NCI-H2107 treated with DMSO at 0.1 percent for 48 hours (cell line): ENCODE measurements around the gene ARFGAP1.
A peak's percentile ranks its signal among the peaks of the same experiment; 100 is the strongest.

Source experiments
- DNase-seq: peaks from one replicate; lab custom pipeline; 2025; ENCODE audit not compliant: unreplicated experiment; lab: John Stamatoyannopoulos, UW

Gene ARFGAP1

DNA sequence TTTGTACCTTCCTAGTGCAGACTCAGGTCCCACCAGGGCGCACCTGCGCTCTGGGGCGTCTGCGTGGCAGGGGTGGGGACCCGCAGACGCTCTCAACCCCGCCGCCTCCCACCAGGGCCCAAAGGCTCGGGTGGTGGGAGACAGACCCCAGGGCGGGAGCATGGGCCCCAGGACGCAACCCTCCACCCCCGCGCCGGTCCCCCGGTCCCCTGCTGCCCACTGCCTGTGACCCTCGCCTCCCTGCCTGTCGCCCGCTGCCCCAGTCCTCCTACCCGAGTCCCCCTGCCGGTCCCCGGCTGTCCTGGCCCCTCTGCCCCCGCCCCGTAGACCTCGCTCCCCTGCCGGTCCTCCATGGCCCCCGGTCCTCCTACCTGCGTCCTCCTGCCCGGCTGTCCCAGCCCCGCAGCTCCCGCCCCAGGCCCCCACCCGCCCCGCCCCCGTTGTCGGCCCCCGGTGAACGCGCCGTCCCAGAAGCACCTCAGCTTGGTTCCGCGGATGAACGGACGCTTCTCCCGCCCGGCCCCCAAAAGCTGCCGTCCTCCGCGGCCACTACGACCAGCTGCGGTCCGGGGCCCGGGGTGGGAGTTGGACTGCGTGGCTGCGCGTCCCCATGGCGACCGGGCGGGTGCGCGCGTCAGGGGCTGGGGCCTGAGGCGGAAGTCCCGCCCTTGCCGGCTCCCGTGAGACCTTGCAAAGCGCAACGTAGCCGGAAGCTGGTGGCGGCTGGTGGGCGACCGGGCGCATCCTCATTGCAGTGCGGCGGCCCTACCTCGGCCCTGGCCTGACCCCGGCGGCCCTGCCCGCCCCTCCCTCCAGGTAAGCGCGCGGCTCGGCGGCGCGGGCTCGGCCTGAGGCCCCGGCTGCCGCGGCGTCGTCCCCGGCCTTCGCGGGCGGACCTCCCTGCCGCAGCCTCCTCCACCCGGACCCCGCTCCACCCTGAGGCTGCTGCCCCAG, at the start of gene ARFGAP1:
Gene ARFGAP1 (plus strand): TSS at position 709 of the 954 bp plus-strand sequence. CDS start 2,768 bp downstream, outside the sequence.
- DNase-seq: peak; percentile 33

- no peak for DNase-seq
Measured at GRCh38 chr20:63223121-63223825, 49.3 kb upstream of the ARFGAP1 start.

DNA sequence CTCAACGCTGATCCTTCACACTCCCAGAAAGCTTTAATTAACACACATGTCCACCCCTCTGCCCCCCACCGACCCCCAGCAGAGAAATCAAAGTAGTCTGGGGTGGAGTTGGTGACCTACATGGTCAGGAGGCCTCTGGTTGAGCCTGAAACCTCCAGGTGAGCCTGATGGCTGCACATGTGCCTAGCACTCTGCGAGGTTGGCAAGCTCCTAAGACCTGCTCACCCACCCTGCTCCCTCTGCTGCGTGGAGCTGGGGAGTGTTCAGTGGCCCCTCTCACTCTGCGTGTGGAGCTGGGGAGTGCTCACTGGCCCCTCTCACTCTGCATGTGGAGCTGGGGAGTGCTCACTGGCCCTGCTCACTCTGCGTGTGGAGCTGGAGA, 48.8 kb upstream of the ARFGAP1 start:
- DNase-seq: no peak

- no peak for DNase-seq
Measured at GRCh38 chr20:63224412-63225081, 48.1 kb upstream of the ARFGAP1 start.

- DNase-seq: peak; percentile 54
Measured at GRCh38 chr20:63225082-63225454, 47.5 kb upstream of the ARFGAP1 start.

DNA sequence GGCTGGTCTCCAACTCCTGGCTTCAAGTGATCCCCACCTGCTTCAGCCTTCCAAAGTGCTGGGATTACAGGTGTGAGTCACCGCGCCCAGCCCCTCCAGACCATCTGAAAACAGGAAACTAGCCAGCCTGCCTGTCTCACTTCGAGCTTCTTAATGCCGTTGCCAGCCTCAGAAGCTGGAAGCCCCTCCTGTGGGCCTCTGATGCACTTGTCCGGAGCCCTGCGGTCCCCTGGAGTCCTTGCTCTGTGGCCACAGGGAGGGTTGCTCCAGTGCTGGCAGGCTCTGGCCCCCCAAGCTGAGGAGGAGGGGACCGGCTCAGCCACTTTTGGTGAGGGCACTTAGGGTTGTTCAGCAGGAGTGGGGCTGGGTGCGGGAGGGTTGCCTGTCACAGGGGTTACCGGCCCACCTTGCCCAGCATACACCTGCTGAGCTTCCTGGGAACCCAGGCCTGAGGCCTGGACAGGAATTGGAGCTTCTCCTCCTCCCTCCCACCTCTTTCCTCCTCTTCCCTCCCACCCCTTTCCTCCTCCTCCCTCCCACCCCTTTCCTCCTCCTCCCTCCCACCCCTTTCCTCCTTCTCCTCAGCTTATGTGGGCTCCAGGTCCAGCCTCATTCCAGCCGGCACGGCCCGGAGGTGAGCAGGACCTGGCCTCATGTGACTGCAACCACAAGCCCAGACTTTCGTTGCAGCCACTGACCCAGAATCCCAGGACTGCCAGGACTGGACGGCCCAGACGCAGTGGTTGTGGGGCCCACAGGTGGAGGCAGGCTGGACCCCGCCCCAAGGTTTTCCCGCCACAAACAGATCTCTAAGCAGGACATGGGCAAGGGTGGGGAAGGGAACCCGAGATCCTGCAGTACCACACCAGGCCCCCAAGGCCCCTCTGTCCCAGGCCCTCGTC, 46.3 kb upstream of the ARFGAP1 start:
- no peak for DNase-seq

GRCh38 chr20:63227260-63227659, 45.4 kb upstream of the ARFGAP1 start:
- DNase-seq: no peak

- DNase-seq: no peak
Measured at GRCh38 chr20:63228806-63229205, 43.8 kb upstream of the ARFGAP1 start.

- DNase-seq: no peak
Measured at GRCh38 chr20:63230800-63231268, 41.8 kb upstream of the ARFGAP1 start.

- no peak for DNase-seq
Measured at GRCh38 chr20:63232235-63233060, 40.2 kb upstream of the ARFGAP1 start.

DNA sequence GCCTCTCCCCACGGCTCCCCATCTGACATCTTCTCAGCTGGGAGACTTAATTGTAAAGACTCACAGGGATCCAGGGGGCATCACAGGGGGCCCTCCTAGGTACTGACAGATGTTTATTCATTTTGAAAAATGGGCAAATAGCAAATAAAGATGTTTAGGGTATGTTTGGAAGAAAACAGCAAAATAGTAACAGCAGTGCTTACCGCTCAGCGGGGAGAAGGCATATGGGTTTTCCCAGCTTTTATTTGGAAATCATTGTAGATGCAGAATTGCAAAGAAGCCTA, 39.6 kb upstream of the ARFGAP1 start:
- no peak for DNase-seq

DNA sequence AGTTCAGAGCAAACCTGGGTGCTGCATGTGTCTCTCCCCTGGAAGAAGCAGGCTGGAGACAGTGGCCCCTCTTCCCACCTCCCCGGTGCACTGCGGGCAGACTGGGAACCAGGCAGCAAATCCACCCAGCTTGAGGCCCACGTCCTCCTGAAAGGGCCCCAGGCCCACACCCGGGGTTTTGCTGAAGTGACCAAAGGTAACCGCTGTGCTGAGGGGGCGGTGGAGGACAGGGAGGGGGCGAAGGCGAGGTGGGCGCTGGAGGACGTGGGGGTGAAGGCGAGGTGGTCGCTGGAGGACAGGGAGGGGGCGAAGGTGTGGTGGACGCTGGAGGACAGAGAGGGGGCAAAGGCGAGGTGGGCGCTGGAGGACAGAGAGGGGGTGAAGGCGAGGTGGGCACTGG, 38.7 kb upstream of the ARFGAP1 start:
- DNase-seq: no peak

DNA sequence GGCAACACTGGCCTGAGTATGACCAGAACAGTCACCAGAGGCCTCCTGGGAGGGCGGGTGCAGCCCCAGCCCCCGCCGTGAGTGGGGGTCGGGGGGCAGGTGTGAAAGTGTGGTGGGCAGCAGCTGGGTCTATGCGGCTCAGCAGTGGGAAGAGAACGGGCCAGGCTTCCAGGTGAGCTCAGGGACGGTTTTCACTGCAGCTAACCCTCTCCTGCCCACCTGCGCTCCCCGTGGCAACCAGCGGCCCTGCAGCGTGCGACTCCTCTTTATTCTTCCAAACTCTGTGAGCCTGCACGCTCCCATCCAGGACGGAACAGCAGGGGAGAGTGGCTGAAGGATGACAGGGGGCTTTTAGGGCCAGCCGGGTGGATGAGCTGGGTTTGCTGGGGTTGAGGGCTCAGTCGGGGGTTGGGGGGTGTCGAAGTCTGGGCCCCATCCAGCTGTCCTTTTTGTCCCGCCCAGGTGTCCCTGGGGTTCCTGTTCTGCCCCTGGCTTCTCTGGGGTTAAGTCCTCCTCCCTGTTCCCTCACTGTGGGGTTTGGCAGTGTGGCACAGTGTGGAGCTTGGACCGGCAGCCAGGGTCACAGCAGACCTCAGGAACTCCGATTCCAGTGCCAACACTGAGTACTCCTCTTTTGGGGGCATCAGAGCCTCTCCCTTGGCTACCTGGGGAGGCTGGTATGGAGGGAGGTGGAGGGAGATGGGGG, 37.8 kb upstream of the ARFGAP1 start:
- no peak for DNase-seq

DNA sequence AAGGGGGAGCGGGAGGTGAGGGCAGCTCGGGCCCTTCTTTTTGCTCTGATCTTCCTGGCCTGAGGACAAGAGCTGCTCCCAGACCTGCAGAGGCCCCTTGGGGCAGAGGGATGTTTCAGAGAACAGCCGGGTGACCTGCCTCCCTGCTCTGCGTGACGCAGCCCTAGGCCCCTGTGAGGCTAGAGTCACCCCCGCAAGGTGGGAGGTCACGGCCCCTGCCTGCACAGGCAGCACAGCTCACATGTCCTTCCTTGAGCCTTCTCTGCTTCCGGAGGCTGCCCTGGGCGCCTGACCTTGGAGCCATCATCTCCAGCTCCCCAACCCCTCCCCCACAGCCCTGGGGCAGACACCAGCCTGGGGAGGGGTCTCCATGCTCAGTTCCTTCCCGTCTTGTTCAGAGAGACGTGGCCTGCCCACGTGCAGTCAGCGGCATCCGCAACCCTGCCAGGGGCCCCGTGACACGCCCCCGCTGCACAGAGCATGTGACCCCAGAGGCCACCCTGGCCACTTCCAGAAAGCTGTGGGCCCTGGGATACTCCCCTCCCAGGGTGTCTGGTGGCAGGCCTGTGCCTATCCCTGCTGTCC, 37.1 kb upstream of the ARFGAP1 start, which contains the start of gene BIRC7:
Gene BIRC7 (plus strand): TSS at position 507 of the 585 bp plus-strand sequence. CDS start 192 bp downstream, outside the sequence.
- DNase-seq: no peak

DNA sequence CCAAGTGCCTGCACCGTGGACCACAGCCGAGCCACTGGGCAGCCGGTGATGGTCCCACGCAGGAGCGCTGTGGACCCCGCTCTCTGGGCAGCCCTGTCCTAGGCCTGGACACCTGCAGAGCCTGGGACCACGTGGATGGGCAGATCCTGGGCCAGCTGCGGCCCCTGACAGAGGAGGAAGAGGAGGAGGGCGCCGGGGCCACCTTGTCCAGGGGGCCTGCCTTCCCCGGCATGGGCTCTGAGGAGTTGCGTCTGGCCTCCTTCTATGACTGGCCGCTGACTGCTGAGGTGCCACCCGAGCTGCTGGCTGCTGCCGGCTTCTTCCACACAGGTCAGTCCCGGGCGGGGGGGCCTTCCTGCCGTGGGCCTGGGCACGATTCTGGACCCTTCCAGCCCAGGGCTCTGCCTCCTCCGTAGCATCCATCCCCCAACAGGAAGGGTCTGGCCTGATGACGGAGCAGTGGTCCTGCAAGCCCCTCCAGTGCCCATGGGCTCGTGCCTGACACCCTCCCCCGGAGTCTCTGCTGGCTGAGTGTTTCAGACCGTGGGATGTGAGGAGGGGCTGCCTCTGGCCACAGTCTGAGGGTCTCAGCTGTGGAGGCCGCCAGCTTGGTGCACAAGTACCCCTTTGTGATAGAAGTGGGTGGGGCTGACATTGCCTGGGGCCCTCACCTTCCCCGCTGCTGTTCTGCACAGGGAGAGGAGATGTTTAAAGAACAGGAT, 36.3 kb upstream of the ARFGAP1 start:
- DNase-seq: no peak

- no peak for DNase-seq
Measured at GRCh38 chr20:63238031-63238430, 34.6 kb upstream of the ARFGAP1 start.

DNA sequence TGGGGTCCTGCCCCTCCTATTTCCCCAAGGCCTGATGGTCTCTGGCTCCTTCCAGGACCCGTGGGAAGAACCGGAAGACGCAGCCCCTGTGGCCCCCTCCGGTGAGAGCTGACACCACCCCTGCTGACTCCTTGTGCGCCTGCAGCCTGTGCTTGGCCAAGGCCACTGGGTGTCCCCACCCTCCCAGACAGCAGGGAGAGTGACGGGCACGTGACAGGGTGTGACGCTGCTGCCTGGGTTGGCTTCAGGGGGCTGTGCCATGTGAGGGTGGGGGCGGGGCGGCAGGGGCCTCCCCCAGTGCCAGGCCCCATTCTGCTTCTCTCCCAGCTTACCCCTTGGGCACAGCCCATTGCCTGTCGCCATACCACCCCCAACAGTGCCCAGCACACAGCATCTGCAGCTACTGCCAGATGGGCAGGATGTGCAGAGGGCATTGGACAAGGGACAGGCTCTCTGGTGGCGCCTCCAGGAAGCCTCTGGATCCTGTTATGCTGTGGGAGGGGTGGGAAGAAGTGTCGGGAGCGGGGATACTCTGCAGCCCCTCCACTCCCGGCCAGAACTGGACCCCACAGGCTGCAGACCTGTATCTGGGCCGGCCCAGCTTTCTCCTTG, 34.0 kb upstream of the ARFGAP1 start:
- no peak for DNase-seq

DNA sequence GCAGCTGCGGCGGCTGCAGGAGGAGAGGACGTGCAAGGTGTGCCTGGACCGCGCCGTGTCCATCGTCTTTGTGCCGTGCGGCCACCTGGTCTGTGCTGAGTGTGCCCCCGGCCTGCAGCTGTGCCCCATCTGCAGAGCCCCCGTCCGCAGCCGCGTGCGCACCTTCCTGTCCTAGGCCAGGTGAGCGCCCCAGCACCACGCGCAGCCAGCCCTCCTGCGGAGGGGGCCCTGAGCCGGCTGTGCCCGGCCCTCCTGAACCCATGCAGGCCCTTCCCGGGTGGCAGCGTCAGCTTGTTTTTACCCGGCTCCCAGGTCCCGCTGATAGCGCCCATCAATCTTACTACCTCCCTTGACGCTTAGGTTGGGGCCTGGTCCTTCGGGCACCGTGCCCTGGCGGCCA, 33.2 kb upstream of the ARFGAP1 start:
- no peak for DNase-seq
